OCI-LY3 (cell line): ENCODE data around the gene CALM1.

Experiments used
- H2AFZ ChIP-seq: fragments of 200-600, 300-600 bp; shearing (Covaris generic); 2 replicates; pipeline ENCODE4 v1.6.0; 2014; ENCODE audit warnings: antibody characterized with exemption, low read depth, low read length
- H3K27ac ChIP-seq: fragments of 200-600, 300-600 bp; sonication (generic); 2 replicates; pipeline ENCODE4 v1.5.1; 2014; ENCODE audit warnings: mild to moderate bottlenecking, low read length, moderate library complexity, mixed read lengths
- H3K27me3 ChIP-seq: fragments of 200-600, 300-600 bp; sonication (generic); 2 replicates; pipeline ENCODE4 v1.6.1; 2014; ENCODE audit warnings: low read depth, low read length, mixed read lengths
- H3K36me3 ChIP-seq: fragments of 200-600, 300-600 bp; sonication (generic); replicated peaks from 2 replicates; pipeline ENCODE3; 2014; ENCODE audit warnings: low read depth, low read length, mixed read lengths
- H3K4me1 ChIP-seq: fragments of 300-600, 200-600 bp; sonication (generic); 2 replicates; pipeline ENCODE4 v1.6.1; 2014; ENCODE audit warnings: low read length, mixed read lengths
- H3K4me2 ChIP-seq: fragments of 200-600, 300-600 bp; sonication (generic); 2 replicates; pipeline ENCODE4 v1.6.1; 2014; ENCODE audit warnings: low read length, mixed read lengths
- H3K4me3 ChIP-seq: fragments of 300-600, 200-600 bp; sonication (generic); 2 replicates; pipeline ENCODE4 v1.5.1; 2014; ENCODE audit warnings: antibody characterized with exemption, mild to moderate bottlenecking, low read length, moderate library complexity
- H3K79me2 ChIP-seq: fragments of 300-600, 200-600 bp; shearing (Covaris generic); 2 replicates; pipeline ENCODE4 v1.6.1; 2014; ENCODE audit warnings: mild to moderate bottlenecking, low read length, mixed read lengths
- H3K9ac ChIP-seq: fragments of 300-600, 200-600 bp; shearing (Covaris generic); 2 replicates; pipeline ENCODE4 v1.6.0; 2014; ENCODE audit warnings: mild to moderate bottlenecking, low read length, moderate library complexity
- H3K9me3 ChIP-seq: fragments of 200-600, 300-600 bp; shearing (Covaris generic); 2 replicates; pipeline ENCODE4 v1.6.1; 2014; ENCODE audit warnings: low read length, mixed read lengths; ENCODE audit not compliant: insufficient read depth
- H4K20me1 ChIP-seq: fragments of 200-600, 300-600 bp; sonication (generic); 2 replicates; pipeline ENCODE4 v1.6.1; 2016; ENCODE audit warnings: low read length, mixed read lengths; ENCODE audit not compliant: insufficient read depth
- EZH2phosphoT487 ChIP-seq: fragments of 200-600 bp; shearing (Covaris generic); IDR thresholded peaks from 2 replicates; pipeline ENCODE4 v1.6.1; 2018; ENCODE audit warnings: antibody characterized with exemption, mixed run types, low read depth
- TF ChIP-seq, protein P1 (sequence below): fragments of 200-600, 300-600 bp; sonication (generic); IDR thresholded peaks from 2 replicates; pipeline ENCODE4 v1.5.1; 2014; ENCODE audit warnings: antibody characterized with exemption, low read length, low read depth

CALM1 gene

DNA sequence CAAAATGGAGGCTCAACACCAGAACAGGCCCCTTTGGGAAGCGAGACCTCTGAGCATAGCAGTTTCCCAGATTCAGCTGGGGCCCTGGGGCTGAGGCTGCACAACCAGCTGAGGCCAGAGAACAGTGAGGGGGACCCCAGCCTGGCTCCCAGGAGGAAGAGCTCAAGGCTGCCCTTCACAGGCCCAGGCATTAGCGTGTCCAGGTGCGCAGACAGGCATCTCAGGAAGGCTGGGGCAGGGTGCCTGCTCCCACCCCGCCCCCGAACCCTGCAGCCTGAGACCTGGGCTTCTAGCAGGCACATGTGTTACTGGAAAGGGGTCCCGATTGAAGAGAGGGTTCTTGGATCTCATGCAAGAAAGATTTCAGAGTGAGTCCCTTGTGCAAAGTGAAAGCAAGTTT lies 27.2 kb downstream of the CALM1 start:
- Histone ChIP-seq H3K4me1 (peaks cover 8% of the 10 kb centered on the region; the same call in 1 of the 2 replicates), H3K4me2 (no peak overlapping the region), H2AFZ (no peak overlapping the region), H3K79me2 (no peaks in the 10 kb centered on the region), H3K9me3 (no peaks in the 10 kb centered on the region), H3K9ac (no peak overlapping the region), H3K4me3 (no peak overlapping the region), H3K27ac (no peak overlapping the region), H3K27me3 (no peaks in the 10 kb centered on the region), H3K36me3 (no peaks in the 10 kb centered on the region), H4K20me1 (no peaks in the 10 kb centered on the region)
- no peak for TF ChIP-seq EZH2phosphoT487
- TF ChIP-seq, protein P1, sequence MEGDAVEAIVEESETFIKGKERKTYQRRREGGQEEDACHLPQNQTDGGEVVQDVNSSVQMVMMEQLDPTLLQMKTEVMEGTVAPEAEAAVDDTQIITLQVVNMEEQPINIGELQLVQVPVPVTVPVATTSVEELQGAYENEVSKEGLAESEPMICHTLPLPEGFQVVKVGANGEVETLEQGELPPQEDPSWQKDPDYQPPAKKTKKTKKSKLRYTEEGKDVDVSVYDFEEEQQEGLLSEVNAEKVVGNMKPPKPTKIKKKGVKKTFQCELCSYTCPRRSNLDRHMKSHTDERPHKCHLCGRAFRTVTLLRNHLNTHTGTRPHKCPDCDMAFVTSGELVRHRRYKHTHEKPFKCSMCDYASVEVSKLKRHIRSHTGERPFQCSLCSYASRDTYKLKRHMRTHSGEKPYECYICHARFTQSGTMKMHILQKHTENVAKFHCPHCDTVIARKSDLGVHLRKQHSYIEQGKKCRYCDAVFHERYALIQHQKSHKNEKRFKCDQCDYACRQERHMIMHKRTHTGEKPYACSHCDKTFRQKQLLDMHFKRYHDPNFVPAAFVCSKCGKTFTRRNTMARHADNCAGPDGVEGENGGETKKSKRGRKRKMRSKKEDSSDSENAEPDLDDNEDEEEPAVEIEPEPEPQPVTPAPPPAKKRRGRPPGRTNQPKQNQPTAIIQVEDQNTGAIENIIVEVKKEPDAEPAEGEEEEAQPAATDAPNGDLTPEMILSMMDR: no peak

DNA sequence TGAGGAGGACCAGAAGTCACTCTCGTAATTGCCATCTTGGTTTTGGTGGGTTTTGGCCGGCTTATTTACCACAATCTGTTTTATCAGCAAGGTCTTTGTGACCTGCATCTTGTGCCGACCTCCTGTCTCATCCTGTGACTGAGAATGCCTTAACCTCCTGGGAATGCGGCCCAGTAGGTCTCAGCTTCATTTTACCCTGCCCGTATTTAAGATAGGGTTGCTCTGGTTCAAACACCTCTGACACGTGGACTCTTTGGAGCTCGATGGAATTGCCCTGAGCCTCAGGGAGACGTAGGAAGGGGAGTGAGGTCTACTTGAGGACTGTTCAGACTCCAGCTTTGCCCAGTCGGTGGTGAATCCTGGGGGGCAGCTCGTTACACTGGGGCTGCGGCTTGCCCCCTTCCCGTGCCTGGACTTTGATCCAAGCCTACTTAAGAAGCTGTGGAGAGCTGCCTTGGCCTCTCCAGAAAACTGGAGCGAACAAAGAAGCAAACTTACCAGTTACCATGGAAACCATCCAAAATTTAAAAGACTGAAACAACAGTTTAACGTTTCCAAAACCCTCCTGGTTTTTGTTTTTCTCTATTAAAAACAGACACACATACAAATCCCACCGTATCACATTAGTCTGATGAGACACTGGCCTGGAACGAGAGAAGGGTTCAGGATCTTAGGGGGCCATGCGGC lies 28.0 kb downstream of the CALM1 start:
- Histone ChIP-seq H3K4me2 (no peak overlapping the region), H3K9ac (no peak overlapping the region), H3K79me2 (no peaks in the 10 kb centered on the region), H3K9me3 (no peaks in the 10 kb centered on the region), H3K4me1 (peaks cover 8% of the 10 kb centered on the region; the same call in 1 of the 2 replicates), H2AFZ (no peak overlapping the region), H3K27ac (no peak overlapping the region), H3K4me3 (no peak overlapping the region), H3K27me3 (no peaks in the 10 kb centered on the region), H3K36me3 (no peaks in the 10 kb centered on the region), H4K20me1 (no peaks in the 10 kb centered on the region)
- no peak for TF ChIP-seq EZH2phosphoT487
- TF ChIP-seq, protein P1: no peak

DNA sequence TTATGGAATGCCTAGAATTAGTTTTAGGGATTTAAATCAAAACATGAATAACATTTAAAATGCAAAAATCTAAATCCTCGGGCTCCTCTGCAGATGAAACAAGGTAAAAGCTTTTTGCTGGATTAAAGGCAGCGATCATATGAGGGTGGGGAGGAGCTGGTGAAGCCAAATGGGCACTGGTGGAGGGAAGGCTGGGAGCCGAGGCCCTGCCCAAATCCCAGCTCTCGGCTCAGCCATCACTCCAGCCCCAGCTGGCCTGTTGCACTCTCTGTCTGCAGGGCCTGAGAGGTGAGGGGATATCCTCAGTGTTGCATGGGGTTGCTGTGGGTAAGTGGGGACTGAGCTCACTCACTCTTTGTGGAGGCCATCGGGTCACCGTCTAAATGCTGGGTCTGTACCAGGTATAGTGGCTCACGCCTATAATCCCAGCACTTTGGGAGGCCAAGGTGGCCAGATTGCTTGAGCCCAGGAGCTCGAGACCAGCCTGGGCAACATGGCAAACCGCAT lies 28.6 kb downstream of the CALM1 start:
- H3K36me3 ChIP-seq: no peaks in the 10 kb centered on the region
- TF ChIP-seq EZH2phosphoT487: no peak
- TF ChIP-seq, protein P1: no peak
- H3K9me3 ChIP-seq: no peaks in the 10 kb centered on the region
- H3K4me3 ChIP-seq: no peak overlapping the region
- H3K4me2 ChIP-seq: no peak overlapping the region
- H2AFZ ChIP-seq: no peak overlapping the region
- H3K79me2 ChIP-seq: no peaks in the 10 kb centered on the region
- no peak overlapping the region for H3K9ac ChIP-seq
- H3K27ac ChIP-seq: no peak overlapping the region
- no peaks in the 10 kb centered on the region for H3K27me3 ChIP-seq
- peaks cover 8% of the 10 kb centered on the region; the same call in 1 of the 2 replicates for H3K4me1 ChIP-seq
- H4K20me1 ChIP-seq: no peaks in the 10 kb centered on the region

DNA sequence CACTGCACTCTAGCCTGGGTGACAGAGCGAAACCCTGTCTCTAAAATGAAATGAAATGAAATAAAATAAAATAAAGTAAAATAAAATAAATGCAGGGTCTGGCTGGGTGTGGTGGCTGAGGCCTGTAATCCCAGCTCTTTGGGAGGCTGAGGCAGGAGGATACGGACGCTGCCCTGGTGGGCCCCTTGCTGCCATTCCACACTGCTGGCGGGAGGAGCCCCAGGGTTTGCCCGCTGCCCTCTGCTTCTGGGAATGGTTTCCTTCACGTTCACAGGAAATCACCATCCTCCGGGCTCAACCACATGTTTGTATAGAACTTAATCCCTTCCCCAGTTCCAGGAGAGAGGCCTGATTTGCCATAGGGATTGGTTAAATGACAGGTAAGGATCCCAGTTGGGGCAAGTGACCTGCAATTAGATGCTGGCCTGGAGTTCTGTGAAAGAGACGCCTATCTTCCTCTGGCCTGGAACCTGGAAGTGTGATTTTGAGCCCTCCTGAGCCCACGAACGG lies 29.3 kb downstream of the CALM1 start:
- Histone ChIP-seq H3K36me3 (no peaks in the 10 kb centered on the region), H3K79me2 (no peaks in the 10 kb centered on the region), H4K20me1 (no peaks in the 10 kb centered on the region), H3K4me3 (no peak overlapping the region), H2AFZ (no peak overlapping the region), H3K4me1 (peaks cover 8% of the 10 kb centered on the region; the same call in 1 of the 2 replicates), H3K4me2 (no peak overlapping the region), H3K9ac (no peak overlapping the region), H3K27ac (no peak overlapping the region), H3K9me3 (no peaks in the 10 kb centered on the region), H3K27me3 (no peaks in the 10 kb centered on the region)
- TF ChIP-seq, protein P1: no peak
- no peak for TF ChIP-seq EZH2phosphoT487
